GM12872 (cell line): ENCODE data around the gene CYFIP1.

Source experiments
- CTCF ChIP-seq: IDR thresholded peaks from 3 replicates; pipeline ENCODE4 v1.5.1; 2011; ENCODE audit warnings: low read depth, mild to moderate bottlenecking, low read length, moderate library complexity; ENCODE audit not compliant: insufficient read depth

CYFIP1 gene

DNA sequence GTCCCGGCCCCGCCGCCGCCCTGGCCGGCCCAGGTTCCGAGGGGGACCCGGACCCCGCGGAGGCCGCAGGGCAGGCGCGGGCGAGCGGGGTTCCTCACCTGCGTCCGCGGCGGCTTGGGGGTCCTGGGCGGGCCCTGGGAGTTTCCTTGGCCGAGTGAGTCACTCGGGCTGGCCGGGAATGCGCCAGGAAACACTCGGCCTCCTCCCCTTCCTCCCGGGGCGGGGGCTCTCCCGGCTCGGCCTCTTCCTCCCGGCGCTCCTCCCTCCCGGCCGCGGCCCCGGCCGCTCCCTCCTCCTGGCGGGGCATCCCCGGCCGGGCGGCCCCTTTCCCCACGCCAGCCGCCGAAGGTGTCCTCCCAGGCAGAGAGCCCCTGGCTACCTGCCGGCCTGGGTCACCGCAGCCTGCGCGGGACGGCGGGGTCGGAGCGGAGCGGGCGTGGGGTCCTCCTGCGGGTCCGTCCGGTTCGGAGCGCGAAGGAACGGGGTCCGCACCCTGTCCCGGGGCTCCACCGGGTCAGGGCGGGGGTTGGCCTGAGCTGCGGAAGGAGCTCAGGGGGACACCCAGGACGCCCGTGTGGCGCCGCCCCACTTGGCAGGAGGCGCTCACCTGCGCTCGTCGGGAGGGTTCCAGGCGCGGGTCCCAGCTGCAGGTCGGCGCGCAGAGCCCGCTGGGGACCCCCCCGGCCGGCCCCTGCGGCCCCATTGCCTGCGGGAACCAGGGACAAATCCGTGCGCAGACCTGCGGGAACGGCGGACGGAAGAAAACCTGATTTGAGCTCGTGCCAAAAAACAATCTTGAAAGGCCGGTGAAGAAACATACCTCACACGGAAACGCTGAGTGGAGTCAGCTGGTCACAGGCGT lies at the start of gene CYFIP1:
Gene CYFIP1, minus strand, starts transcription at position 180 of the 862 bp plus-strand sequence. CDS start 33,083 bp downstream, outside the sequence.
- no peak for TF ChIP-seq CTCF

DNA sequence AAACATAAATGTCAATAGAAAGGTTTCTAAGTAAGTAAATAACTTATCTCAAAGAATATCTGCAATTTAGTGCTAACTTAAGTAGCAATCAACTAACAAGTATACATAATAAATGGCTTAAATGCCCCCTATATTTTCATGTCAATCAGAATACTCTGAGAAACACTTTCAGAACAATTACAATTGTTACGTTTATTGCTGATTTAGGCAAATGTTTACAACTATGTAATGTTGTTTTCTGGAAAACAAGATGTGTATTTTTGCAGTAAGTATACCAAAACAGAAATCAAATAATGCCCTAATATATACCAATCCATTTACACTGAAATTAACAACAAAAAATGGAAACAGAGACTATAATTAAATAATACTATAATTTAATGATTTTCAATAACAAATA lies 46.0 kb upstream of the CYFIP1 start:
- no peak for TF ChIP-seq CTCF

- TF ChIP-seq CTCF, result no peak
Observed at GRCh38 chr15:23022156-23022555, 42.0 kb upstream of the CYFIP1 start.

- no peak for TF ChIP-seq CTCF
Observed at GRCh38 chr15:23014394-23015000, 34.3 kb upstream of the CYFIP1 start.

- no peak for TF ChIP-seq CTCF
Observed at GRCh38 chr15:23013681-23014080, 33.5 kb upstream of the CYFIP1 start.

GRCh38 chr15:23003736-23004135 lies 23.6 kb upstream of the CYFIP1 start:
- TF ChIP-seq CTCF, result no peak

- TF ChIP-seq CTCF, result no peak
Observed at GRCh38 chr15:23002920-23003319, 22.8 kb upstream of the CYFIP1 start.
